GM12878 (cell line): ENCODE data around the gene COL11A2. TPM values are rescaled to one million over a fixed set of nuclear protein-coding genes. Genes with fewer than 3 reads are reported as not detected.

Experiments
- ATAC-seq: fragments of 200-7000 bp; cut with Tn5 transposase; 3 replicates; pipeline ENCODE4 v1.9.1; 2020; ENCODE audit warnings: mild to moderate bottlenecking, moderate library complexity
- BruUV-seq: library from RNA; stranded (reverse); fragments of 400-500 nt; replicated peaks from 2 replicates; lab custom pipeline; 2021; lab: Mats Ljungman, UMichigan
- CTCF ChIA-PET: fragments of 300-600 bp; sonication (Branson Sonifier 250); formaldehyde crosslinking; extraction: SDS; loops from one replicate; lab custom pipeline; 2021; ENCODE audit warnings: inconsistent platforms; lab: Yijun Ruan, JAX
- POLR2A ChIA-PET: fragments of 350-600 bp; formaldehyde crosslinking; extraction: SDS; loops from one replicate; lab custom pipeline; 2021; ENCODE audit warnings: inconsistent platforms; lab: Charles Lee
- RAD21 ChIA-PET: fragments of 300-600 bp; sonication (Branson Sonifier 250); formaldehyde crosslinking; loops from one replicate; lab custom pipeline; 2023; ENCODE audit warnings: antibody characterized with exemption; ENCODE audit not compliant: unreplicated experiment; lab: Charles Lee
- SMC1A ChIA-PET: fragments of 300-600 bp; sonication (Branson Sonifier 250); formaldehyde crosslinking; loops from one replicate; lab custom pipeline; 2023; ENCODE audit not compliant: unreplicated experiment, uncharacterized antibody; lab: Charles Lee
- DNase-seq: peaks from one replicate; pipeline ENCODE4 v3.0.0-alpha.2; 2011; ENCODE audit warnings: low read depth, low spot score
- FAIRE-seq: peaks from 3 replicates; lab custom pipeline; 2011; peaks lifted over from hg19 to GRCh38; lab: Jason Lieb, UNC
- H2AFZ ChIP-seq: 2 replicates; pipeline ENCODE4 v1.6.0; 2011; ENCODE audit warnings: low read depth, low read length, control low read depth; ENCODE audit not compliant: control insufficient read depth
- H3K27ac ChIP-seq: 2 replicates; pipeline ENCODE4 v1.5.1; 2011; ENCODE audit warnings: control low read depth; ENCODE audit not compliant: control insufficient read depth, insufficient read depth
- H3K27me3 ChIP-seq, 2 experiments: replicated peaks in 1 of 2; 2 replicates each; pipeline versions ENCODE4 v1.6.0 to v1.6.1; 2011; ENCODE audit warnings: low read length in 1 of 2; ENCODE audit not compliant: control insufficient read depth in 2 of 2, insufficient read depth in 2 of 2
- H3K36me3 ChIP-seq, 2 experiments: 2 replicates each; pipeline ENCODE4 v1.5.1; 2011; ENCODE audit warnings: low read length in 1 of 2; ENCODE audit not compliant: control insufficient read depth in 2 of 2, insufficient read depth in 2 of 2
- H3K4me1 ChIP-seq: 2 replicates; pipeline ENCODE4 v1.6.1; 2011; ENCODE audit warnings: mild to moderate bottlenecking, low read length, moderate library complexity, mixed read lengths; ENCODE audit not compliant: control insufficient read depth, insufficient read depth
- H3K4me2 ChIP-seq: 2 replicates; pipeline ENCODE4 v1.6.0; 2011; ENCODE audit warnings: control low read depth; ENCODE audit not compliant: control insufficient read depth, insufficient read depth
- H3K4me3 ChIP-seq: fragments of 200-600 bp; sonication (generic); 2 replicates; pipeline ENCODE4 v1.5.1; 2016
- H3K79me2 ChIP-seq: 2 replicates; pipeline ENCODE4 v1.6.0; 2011; ENCODE audit warnings: low read length; ENCODE audit not compliant: control insufficient read depth, insufficient read depth
- H3K9ac ChIP-seq: 2 replicates; pipeline ENCODE4 v1.8.0; 2011; ENCODE audit warnings: low read length, control low read depth, mixed read lengths; ENCODE audit not compliant: control insufficient read depth, insufficient read depth
- H3K9me3 ChIP-seq: replicated peaks from 3 replicates; pipeline ENCODE4 v1.5.1; 2011; ENCODE audit warnings: mild to moderate bottlenecking, low read length; ENCODE audit not compliant: control insufficient read depth, insufficient read depth
- H4K20me1 ChIP-seq: 2 replicates; pipeline ENCODE4 v1.6.0; 2011; ENCODE audit not compliant: control insufficient read depth, insufficient read depth
- CREB1 ChIP-seq: IDR thresholded peaks from 2 replicates; pipeline ENCODE4 v1.6.1; 2012; ENCODE audit warnings: low read depth, mild to moderate bottlenecking, inconsistent platforms
- MEF2A ChIP-seq: IDR thresholded peaks from 2 replicates; pipeline ENCODE4 v1.6.1; 2011; ENCODE audit warnings: low read depth, mild to moderate bottlenecking, low read length, moderate library complexity; ENCODE audit not compliant: insufficient read depth
- POLR2AphosphoS5 ChIP-seq: IDR thresholded peaks from 2 replicates; pipeline ENCODE4 v1.6.1; 2011; ENCODE audit warnings: mild to moderate bottlenecking, low read length, inconsistent platforms
- RAD21 ChIP-seq: IDR thresholded peaks from 2 replicates; pipeline ENCODE4 v1.6.1; 2011; ENCODE audit warnings: mild to moderate bottlenecking, low read depth, low read length, moderate library complexity; ENCODE audit not compliant: insufficient read depth
- TCF12 ChIP-seq: IDR thresholded peaks from 2 replicates; pipeline ENCODE4 v1.6.1; 2011; ENCODE audit warnings: low read depth, mild to moderate bottlenecking, low read length
- ZBED1 ChIP-seq: IDR thresholded peaks from 2 replicates; pipeline ENCODE4 v1.6.1; 2016; ENCODE audit warnings: borderline replicate concordance
- WGBS: methylation state at CpG from one replicate; pipeline ENCODE4 v1.1.6; 2016; ENCODE audit warnings: low lambda C conversion rate; ENCODE audit not compliant: insufficient replicate concordance, insufficient coverage; ENCODE audit errors: missing lambda C conversion rate; 5-methylcytosine and 5-hydroxymethylcytosine counted together
- in situ Hi-C: fragments of 300-500 bp; cut with MboI; formaldehyde crosslinking; loops from 9 replicates; pipeline ENCODE4 v1.14.3; 2018; ENCODE audit warnings: mixed read lengths
- intact Hi-C: fragments of 100-400 bp; cut with micrococcal nuclease; formaldehyde crosslinking; loops from one replicate; pipeline ENCODE4 v1.14.2; 2022; ENCODE audit not compliant: unreplicated experiment
- polyA plus RNA-seq, 11 experiments: library from polyadenylated mRNA; depleted of rRNA in 4 of 11; unstranded in 6 of 11; stranded (reverse) in 5 of 11; fragments of >200 nt; fragmentation: Nextera tagmentation in 4 of 11; fragmentation: Illumina TruSeq in 1 of 11; extraction: Ambion mirVana in 4 of 11; extraction: Trizol in 1 of 11; gene quantifications; 1 replicate in 1 of 11; 2 replicates in 10 of 11; pipeline versions ENCODE4 v1.2.1 to v1.2.3, GENCODE V29; 2011 to 2016; ENCODE audit warnings: inconsistent platforms in 2 of 11, missing spikeins in 2 of 11, low read depth in 1 of 11
- total RNA-seq, 4 experiments: library from RNA; depleted of rRNA in 3 of 4; stranded (reverse); fragments of >200 nt in 3 of 4; fragmentation: Illumina TruSeq in 1 of 4; extraction: Trizol in 1 of 4; gene quantifications; 2 replicates each; pipeline versions ENCODE4 v1.2.1 to v1.2.3, GENCODE V29; 2013 to 2021
- TF ChIP-seq, protein P1 (sequence below): fragments of 450-650 bp; IDR thresholded peaks from 2 replicates; pipeline ENCODE4 v1.6.1; 2017; ENCODE audit warnings: mild to moderate bottlenecking, moderate library complexity
- TF ChIP-seq, protein P2 (sequence below): fragments of 450-650 bp; formaldehyde crosslinking; IDR thresholded peaks from 2 replicates; pipeline ENCODE4 v1.4.0; 2020; ENCODE audit warnings: mild to moderate bottlenecking, moderate library complexity

Gene COL11A2
- total and polyA plus RNA-seq, 10 of the 15 experiments (the other 5 are each of a cell fraction or from before 2014, with no cell fraction given), result 0.03 to 0.83 (median 0.22) TPM; not detected in 1

DNA sequence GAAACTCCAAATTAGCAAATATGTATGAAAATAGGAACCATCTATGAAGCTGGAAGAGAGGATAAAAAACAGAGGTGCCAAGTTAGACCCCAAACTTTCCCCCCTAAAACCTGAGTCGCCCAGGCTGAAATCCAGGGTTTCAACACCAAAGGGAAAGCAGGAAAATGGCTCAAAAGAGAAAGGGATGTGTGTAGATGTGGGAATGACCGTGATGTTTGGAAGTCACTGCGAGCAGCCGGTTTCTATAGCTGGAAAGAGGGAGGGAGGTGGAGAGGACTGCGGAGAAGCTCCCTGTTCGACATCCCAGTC is 20.5 kb upstream of the COL11A2 start (continued):
- TF ChIP-seq, protein P1, sequence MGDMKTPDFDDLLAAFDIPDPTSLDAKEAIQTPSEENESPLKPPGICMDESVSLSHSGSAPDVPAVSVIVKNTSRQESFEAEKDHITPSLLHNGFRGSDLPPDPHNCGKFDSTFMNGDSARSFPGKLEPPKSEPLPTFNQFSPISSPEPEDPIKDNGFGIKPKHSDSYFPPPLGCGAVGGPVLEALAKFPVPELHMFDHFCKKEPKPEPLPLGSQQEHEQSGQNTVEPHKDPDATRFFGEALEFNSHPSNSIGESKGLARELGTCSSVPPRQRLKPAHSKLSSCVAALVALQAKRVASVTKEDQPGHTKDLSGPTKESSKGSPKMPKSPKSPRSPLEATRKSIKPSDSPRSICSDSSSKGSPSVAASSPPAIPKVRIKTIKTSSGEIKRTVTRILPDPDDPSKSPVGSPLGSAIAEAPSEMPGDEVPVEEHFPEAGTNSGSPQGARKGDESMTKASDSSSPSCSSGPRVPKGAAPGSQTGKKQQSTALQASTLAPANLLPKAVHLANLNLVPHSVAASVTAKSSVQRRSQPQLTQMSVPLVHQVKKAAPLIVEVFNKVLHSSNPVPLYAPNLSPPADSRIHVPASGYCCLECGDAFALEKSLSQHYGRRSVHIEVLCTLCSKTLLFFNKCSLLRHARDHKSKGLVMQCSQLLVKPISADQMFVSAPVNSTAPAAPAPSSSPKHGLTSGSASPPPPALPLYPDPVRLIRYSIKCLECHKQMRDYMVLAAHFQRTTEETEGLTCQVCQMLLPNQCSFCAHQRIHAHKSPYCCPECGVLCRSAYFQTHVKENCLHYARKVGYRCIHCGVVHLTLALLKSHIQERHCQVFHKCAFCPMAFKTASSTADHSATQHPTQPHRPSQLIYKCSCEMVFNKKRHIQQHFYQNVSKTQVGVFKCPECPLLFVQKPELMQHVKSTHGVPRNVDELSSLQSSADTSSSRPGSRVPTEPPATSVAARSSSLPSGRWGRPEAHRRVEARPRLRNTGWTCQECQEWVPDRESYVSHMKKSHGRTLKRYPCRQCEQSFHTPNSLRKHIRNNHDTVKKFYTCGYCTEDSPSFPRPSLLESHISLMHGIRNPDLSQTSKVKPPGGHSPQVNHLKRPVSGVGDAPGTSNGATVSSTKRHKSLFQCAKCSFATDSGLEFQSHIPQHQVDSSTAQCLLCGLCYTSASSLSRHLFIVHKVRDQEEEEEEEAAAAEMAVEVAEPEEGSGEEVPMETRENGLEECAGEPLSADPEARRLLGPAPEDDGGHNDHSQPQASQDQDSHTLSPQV, result no peak
- TF ChIP-seq MEF2A, result no peak

DNA sequence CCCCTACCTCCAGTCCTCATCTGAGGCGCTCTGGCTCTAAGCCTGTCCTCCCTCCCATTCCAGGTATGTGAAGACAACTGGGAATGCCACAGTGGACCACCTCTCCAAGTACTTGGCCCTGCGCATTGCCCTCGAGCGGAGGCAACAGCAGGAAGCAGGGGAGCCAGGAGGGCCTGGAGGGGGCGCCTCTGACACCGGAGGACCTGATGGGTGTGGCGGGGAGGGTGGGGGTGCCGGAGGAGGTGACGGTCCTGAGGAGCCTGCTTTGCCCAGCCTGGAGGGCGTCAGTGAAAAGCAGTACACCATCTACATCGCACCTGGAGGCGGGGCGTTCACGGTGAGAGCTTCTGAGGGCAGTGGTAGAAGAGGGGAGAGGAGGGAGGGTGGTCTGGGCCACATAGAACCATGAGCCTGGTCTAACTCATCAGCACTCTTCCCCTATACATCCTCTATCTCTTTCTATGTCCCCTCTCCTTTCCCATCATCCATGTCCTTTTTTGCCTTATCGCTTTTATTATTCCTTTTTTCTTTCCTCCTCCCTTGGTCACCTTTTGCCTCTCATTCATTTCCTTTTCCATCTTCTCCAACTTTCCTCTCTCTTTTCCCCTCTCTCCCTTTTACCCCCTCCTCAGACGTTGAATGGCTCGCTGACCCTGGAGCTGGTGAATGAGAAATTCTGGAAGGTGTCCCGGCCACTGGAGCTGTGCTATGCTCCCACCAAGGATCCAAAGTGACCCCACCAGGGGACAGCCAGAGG is 19.6 kb upstream of the COL11A2 start:
- intact Hi-C loops (no loop called here), in situ Hi-C loops (no loop called here)
- Histone ChIP-seq H3K27me3 (peaks cover 2 to 3% of the 10 kb centered on the region in 2 experiments; a peak in 3 of 4 replicates), H3K27ac (no peak overlapping the region), H2AFZ (no peak overlapping the region), H3K9ac (no peak overlapping the region), H4K20me1 (no peaks in the 10 kb centered on the region; the same call in 1 of the 2 replicates), H3K36me3 (peaks cover 0 to 5% of the 10 kb centered on the region in 2 experiments; a peak in 2 of 4 replicates), H3K9me3 (no peaks in the 10 kb centered on the region), H3K79me2 (peaks cover 3% of the 10 kb centered on the region), H3K4me1 (peaks cover 12% of the 10 kb centered on the region), H3K4me2 (no peak overlapping the region), H3K4me3 (no peak overlapping the region)
- BruUV-seq, result no TSS peak
- POLR2A ChIA-PET, result no interaction called here
- RAD21 ChIA-PET, result no interaction called here
- no peak for DNase-seq
- TF ChIP-seq CREB1 (no peak), RAD21 (no peak), TCF12 (no peak), POLR2AphosphoS5 (peak; percentile 44; the same call in 1 of the 2 replicates), ZBED1 (no peak)
- TF ChIP-seq, protein P2, sequence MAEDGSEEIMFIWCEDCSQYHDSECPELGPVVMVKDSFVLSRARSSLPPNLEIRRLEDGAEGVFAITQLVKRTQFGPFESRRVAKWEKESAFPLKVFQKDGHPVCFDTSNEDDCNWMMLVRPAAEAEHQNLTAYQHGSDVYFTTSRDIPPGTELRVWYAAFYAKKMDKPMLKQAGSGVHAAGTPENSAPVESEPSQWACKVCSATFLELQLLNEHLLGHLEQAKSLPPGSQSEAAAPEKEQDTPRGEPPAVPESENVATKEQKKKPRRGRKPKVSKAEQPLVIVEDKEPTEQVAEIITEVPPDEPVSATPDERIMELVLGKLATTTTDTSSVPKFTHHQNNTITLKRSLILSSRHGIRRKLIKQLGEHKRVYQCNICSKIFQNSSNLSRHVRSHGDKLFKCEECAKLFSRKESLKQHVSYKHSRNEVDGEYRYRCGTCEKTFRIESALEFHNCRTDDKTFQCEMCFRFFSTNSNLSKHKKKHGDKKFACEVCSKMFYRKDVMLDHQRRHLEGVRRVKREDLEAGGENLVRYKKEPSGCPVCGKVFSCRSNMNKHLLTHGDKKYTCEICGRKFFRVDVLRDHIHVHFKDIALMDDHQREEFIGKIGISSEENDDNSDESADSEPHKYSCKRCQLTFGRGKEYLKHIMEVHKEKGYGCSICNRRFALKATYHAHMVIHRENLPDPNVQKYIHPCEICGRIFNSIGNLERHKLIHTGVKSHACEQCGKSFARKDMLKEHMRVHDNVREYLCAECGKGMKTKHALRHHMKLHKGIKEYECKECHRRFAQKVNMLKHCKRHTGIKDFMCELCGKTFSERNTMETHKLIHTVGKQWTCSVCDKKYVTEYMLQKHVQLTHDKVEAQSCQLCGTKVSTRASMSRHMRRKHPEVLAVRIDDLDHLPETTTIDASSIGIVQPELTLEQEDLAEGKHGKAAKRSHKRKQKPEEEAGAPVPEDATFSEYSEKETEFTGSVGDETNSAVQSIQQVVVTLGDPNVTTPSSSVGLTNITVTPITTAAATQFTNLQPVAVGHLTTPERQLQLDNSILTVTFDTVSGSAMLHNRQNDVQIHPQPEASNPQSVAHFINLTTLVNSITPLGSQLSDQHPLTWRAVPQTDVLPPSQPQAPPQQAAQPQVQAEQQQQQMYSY (CRISPR knock-in tag), result no peak
- SMC1A ChIA-PET, result interaction anchor here (0.6 to 1.3 kb wide), 4 partner anchors 18 to 98 kb away, joined by 3 to 4 read pairs (median 3); no protein-coding TSS in a partner anchor
- CTCF ChIA-PET, result interaction anchor here (1.2 kb wide), 1 partner anchor 37 kb away, joined by 4 read pairs; no protein-coding TSS in a partner anchor
- no peak for FAIRE-seq
- no peak for ATAC-seq
- 98% methylated on average over 10 of the region's 18 CpGs for WGBS
